Peyer's patch (tissue), 4 donors: ENCODE data around the gene EPS8L2. TPM values are rescaled to one million over a fixed set of nuclear protein-coding genes. Genes with fewer than 3 reads are reported as not detected.

Experiments
- DNase-seq, 3 donors: peaks; one replicate each; pipeline ENCODE4 v3.0.0-alpha.2; 2017 to 2019
- H3K27ac ChIP-seq, 4 donors: fragments of 200-600 bp; sonication (generic); one replicate each; pipeline ENCODE4 v1.5.1; 2016 to 2019
- H3K27me3 ChIP-seq, 2 donors: fragments of 200-600 bp; sonication (generic); one replicate each; pipeline ENCODE4 v1.5.1; 2019
- H3K36me3 ChIP-seq, 3 donors: fragments of 200-600 bp; sonication (generic); one replicate each; pipeline ENCODE4 v1.5.1; 2016 to 2019
- H3K4me1 ChIP-seq, 4 donors: fragments of 200-600 bp; sonication (generic); one replicate each; pipeline ENCODE4 v1.5.1; 2016 to 2019
- H3K4me3 ChIP-seq, 4 donors: fragments of 200-600 bp; sonication (generic); 1 replicate in 3 of 4; 2 replicates in 1 of 4; pipeline ENCODE4 v1.5.1; 2016 to 2019; ENCODE audit warnings: mild to moderate bottlenecking in 1 of 4
- H3K9me3 ChIP-seq, 4 donors: fragments of 200-600 bp; sonication (generic); one replicate each; pipeline ENCODE4 v1.5.1; 2016 to 2019; ENCODE audit warnings: mild to moderate bottlenecking in 1 of 4
- POLR2A ChIP-seq, 2 donors: fragments of 450-650 bp; IDR thresholded peaks; one replicate each; pipeline ENCODE4 v1.5.1; 2017; ENCODE audit warnings: antibody characterized with exemption in 2 of 2, mild to moderate bottlenecking in 2 of 2, moderate library complexity in 2 of 2
- total RNA-seq, 4 donors: library from RNA; depleted of rRNA; stranded (reverse); fragments of >200 nt; gene quantifications; one replicate each; pipeline ENCODE4 v1.1.0, GENCODE V29; 2016
- TF ChIP-seq, protein P1 (sequence below), 6 experiments: fragments of 450-650 bp in 4 of 6; fragments of 200-600 bp in 2 of 6; sonication (generic) in 1 of 6; IDR thresholded peaks; one replicate each; pipeline ENCODE4 v1.5.1; 2017 to 2019; ENCODE audit warnings: antibody characterized with exemption in 6 of 6, mild to moderate bottlenecking in 3 of 6, moderate library complexity in 1 of 6

EPS8L2 gene
- total RNA-seq, 4 donors from 2014 or later, result 258 to 710 (median 672) TPM

DNA sequence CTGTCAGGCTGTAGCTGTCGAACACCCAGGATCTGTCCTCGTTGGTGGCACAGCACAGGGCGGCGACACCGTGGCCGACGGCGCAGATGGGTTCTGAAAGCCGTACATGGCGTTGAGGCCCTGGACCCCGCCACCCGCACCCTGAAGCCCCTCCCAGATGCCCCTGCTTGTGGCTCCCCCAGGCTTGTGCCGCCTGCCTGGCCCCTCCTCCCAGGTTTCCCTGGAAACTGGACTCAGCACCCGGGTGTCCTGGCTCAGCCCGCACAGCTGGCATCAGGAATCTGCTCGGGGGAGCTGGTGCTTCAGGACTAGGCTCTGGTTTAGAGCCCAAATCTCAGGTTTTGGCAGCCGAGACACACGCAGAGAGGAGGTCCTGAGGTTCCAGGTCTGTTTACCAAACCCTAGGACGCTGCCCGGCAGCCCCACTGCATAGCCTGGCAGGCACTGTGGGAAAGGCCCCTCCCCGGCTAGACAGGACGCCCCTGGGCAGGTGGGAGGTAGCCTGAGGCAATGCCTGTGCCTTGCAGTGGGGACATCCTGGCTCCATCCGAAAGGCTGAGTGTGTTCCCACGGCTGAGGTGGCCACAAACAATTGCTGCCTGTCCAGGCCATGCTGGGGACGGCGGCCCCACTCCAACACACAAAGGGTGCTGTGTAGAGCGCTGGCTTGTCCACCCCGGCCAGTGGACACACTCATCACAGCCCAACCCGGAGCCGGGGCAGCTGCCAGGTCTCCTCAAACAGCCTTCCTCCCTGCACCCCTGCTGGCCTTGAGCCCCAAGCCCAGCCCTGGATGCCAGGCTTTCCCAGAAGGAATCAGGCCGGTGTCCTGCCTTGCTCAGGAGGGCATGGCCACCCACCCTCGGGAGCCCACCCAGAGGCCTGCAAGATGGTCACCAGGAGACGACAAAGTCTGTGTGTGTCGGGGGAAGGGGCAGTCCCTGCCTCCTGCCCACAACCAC lies 66.7 kb downstream of the EPS8L2 start:
- no peak for TF ChIP-seq POLR2A (IDR thresholded peaks at IDR 0.05)
- TF ChIP-seq, protein P1, sequence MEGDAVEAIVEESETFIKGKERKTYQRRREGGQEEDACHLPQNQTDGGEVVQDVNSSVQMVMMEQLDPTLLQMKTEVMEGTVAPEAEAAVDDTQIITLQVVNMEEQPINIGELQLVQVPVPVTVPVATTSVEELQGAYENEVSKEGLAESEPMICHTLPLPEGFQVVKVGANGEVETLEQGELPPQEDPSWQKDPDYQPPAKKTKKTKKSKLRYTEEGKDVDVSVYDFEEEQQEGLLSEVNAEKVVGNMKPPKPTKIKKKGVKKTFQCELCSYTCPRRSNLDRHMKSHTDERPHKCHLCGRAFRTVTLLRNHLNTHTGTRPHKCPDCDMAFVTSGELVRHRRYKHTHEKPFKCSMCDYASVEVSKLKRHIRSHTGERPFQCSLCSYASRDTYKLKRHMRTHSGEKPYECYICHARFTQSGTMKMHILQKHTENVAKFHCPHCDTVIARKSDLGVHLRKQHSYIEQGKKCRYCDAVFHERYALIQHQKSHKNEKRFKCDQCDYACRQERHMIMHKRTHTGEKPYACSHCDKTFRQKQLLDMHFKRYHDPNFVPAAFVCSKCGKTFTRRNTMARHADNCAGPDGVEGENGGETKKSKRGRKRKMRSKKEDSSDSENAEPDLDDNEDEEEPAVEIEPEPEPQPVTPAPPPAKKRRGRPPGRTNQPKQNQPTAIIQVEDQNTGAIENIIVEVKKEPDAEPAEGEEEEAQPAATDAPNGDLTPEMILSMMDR (IDR thresholded peaks at IDR 0.05), result no peak
- H3K4me1 ChIP-seq, result peaks cover 0 to 21% (median 8%) of the 10 kb centered on the region in 4 donors
- no peaks in the 10 kb centered on the region for H3K27me3 ChIP-seq
- peaks cover 0 to 41% (median 0%) of the 10 kb centered on the region in 3 donors for H3K36me3 ChIP-seq
- no peak overlapping the region for H3K4me3 ChIP-seq
- H3K9me3 ChIP-seq, result no peaks in the 10 kb centered on the region
- DNase-seq, result no peak
- no peak overlapping the region for H3K27ac ChIP-seq

DNA sequence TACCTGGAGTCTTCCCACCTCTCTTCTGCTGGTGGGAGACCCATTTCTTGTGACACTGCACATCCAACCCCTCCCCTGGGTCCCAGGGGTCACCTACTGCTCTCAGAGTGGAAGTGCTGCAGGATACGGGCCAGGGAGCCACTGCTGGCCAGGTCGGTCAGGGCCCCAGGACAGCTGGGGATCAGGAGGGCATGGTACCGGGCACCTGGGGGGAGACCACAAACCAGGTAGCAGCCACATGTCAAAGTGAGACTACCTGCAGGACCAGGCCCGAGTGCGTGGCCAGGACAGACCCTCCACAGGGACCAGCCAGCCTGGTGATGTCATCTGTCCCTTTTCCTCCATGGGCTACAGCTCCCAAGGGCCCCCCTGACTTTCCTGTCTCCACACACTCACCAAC lies 67.4 kb downstream of the EPS8L2 start:
- Histone ChIP-seq H3K4me3 (no peak overlapping the region), H3K4me1 (peaks cover 0 to 25% (median 11%) of the 10 kb centered on the region in 4 donors), H3K27me3 (no peaks in the 10 kb centered on the region), H3K36me3 (peaks cover 0 to 41% (median 0%) of the 10 kb centered on the region in 3 donors), H3K9me3 (no peaks in the 10 kb centered on the region), H3K27ac (no peak overlapping the region)
- DNase-seq, result no peak
- TF ChIP-seq, protein P1 (IDR thresholded peaks at IDR 0.05), result no peak
- TF ChIP-seq POLR2A (IDR thresholded peaks at IDR 0.05), result no peak

DNA sequence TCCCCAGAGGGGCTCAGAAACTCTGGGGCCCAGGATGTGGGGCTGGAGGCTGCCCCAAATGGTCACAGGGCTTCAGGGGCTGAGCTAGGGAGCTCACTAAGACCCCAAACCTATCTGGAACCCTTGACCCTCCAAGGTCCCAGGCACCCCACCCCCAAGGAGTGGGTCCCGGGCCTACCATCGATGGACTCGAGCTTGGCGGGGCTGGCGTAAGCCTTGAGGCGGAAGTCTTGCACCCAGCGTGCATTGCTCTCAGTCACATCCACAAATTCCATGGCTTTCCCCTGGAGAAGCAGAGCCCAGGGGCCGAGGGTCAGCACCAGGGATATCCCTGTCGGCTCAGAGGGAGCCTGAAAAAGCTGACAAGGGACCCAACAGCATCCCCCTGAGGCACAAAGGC lies 67.8 kb downstream of the EPS8L2 start:
- Histone ChIP-seq H3K27me3 (no peaks in the 10 kb centered on the region), H3K27ac (no peak overlapping the region), H3K36me3 (peaks cover 0 to 41% (median 0%) of the 10 kb centered on the region in 3 donors), H3K4me3 (no peak overlapping the region), H3K4me1 (peaks cover 0 to 29% (median 12%) of the 10 kb centered on the region in 4 donors), H3K9me3 (no peaks in the 10 kb centered on the region)
- TF ChIP-seq, protein P1 (IDR thresholded peaks at IDR 0.05), result no peak
- TF ChIP-seq POLR2A (IDR thresholded peaks at IDR 0.05), result no peak
- no peak for DNase-seq

DNA sequence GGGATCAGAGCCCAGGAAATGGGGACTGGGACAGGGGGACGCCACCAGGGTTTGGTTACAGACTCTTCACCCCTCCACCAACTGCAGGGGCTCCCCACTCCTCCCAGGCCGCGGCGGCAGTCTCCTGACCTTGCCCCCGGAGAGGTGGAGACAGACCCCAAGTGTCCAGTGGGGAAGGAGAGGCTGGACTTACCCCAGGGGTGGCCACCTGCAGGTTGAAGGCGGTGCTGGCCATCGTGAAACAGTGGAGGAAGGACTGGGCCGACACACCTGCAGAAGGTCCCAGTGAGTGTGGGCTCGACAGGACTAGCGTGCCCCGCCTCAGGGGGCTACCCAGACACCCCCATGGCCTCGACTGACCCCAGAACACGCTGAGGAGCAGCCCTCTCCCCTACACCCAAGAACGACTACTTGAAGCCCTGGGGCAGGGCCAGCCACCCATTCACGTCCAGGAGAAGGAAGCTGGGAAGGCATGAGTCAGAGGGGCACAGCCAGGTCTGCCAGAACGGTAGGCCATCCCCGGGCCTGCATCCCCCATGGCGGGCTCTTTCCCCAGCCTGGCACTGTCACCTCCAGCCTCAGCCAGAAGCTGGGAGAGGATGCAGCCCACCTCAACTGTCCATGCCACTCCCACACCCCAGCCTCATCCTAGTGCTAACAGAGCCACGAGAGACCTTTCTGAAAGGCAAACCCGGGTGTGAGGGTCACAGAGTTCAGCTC lies 69.0 kb downstream of the EPS8L2 start:
- Histone ChIP-seq H3K27me3 (no peaks in the 10 kb centered on the region), H3K9me3 (no peaks in the 10 kb centered on the region), H3K27ac (no peak overlapping the region), H3K4me3 (no peak overlapping the region), H3K36me3 (peaks cover 0 to 38% (median 0%) of the 10 kb centered on the region in 3 donors), H3K4me1 (peaks cover 0 to 41% (median 12%) of the 10 kb centered on the region in 4 donors)
- TF ChIP-seq, protein P1 (IDR thresholded peaks at IDR 0.05), result no peak
- TF ChIP-seq POLR2A (IDR thresholded peaks at IDR 0.05), result no peak
- DNase-seq, result no peak

DNA sequence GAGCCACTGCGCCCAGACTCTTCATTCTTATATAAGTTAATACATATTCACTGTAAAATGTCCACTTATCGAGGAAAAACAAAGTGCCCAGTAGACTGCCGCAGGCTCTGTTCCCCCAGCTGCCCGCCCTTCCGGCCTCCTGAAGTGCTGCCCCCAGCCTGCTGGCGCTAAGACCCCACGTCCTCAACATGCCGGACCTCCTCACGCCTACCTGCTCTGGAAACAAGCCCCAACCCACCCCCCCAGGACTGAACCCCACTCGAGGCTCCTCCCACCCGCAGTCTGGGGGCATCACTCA lies 70.2 kb downstream of the EPS8L2 start:
- Histone ChIP-seq H3K4me3 (peak overlapping the region; percentile 70 to 97 (median 81)), H3K36me3 (peaks cover 0 to 32% (median 0%) of the 10 kb centered on the region in 3 donors), H3K9me3 (no peaks in the 10 kb centered on the region), H3K4me1 (peaks cover 0 to 42% (median 12%) of the 10 kb centered on the region in 4 donors), H3K27me3 (no peaks in the 10 kb centered on the region), H3K27ac (peak overlapping the region in 2 of 4 donors; percentile 86 to 92)
- DNase-seq, result no peak
- no peak for TF ChIP-seq POLR2A (IDR thresholded peaks at IDR 0.05)
- TF ChIP-seq, protein P1 (IDR thresholded peaks at IDR 0.05), result no peak
